ENCODE results near the gene FIBP.

Gene FIBP

DNA sequence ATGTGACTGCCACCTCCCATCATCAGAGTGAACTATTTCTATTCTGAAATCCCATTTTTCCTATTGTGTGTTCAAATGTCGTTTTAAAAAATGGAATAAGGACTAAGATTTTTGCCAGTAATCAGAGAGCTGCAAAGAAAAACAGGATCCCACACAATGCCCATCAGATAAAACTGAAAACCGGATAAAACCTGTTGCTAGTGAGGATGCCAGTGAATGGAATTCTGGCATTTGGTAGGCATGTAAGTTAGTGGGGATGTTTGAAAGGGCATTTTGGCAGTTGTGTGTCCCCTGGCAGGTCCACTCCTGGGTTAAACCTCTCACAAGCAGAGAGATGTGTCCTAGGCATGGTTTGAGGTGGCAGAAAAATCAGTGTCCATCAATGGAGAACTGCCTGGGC, 37.1 kb upstream of the FIBP start:
- no peak overlapping the region for H3K27ac ChIP-seq
- TF ChIP-seq CTCF (IDR thresholded peaks at IDR 0.05) (no peak), ZFX (IDR thresholded peaks at IDR 0.05; ENCODE audit: borderline replicate concordance) (no peak)

DNA sequence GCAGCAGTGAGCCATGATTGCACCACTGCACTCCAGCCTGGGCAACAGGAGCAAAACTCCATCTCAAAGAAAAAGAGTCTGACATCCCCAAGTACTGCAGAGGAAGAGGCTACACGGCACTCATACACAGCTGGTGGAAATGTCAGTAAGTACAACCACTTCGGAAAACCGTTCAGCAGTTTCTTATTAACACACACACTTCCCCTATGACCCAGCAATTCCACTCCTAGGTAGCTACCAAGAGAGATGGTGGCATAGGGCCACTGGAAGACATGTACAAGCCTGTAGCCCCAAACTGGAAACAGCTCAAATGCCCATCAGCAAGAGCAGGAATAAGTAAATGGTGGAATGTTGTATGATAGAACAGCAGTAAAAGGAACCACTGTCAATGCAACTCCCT, 34.3 kb upstream of the FIBP start:
- no peak for TF ChIP-seq CTCF (IDR thresholded peaks at IDR 0.05)
- TF ChIP-seq ZFX (IDR thresholded peaks at IDR 0.05; ENCODE audit: borderline replicate concordance), result no peak
- H3K27ac ChIP-seq, result no peak overlapping the region

DNA sequence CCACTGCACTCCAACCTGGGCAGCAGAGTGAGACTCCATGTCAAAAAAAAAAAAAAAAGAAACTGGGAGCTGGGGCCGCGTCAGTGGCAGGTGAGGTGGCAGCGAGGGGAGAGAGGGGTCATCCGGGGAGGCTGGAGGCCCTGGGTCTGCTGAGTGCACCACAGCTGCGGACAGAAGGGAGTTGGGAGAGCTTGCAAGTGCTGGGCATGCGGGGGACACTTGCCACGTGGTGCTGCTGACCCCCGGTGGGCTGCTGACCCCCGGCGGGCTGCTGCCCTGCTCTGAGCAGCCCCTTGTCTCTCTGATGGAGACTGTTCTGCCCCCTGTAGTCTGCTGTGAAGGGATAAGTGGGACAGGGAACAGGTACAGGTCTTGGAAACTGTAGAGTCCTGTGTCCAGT, 33.6 kb upstream of the FIBP start:
- no peak overlapping the region for H3K27ac ChIP-seq
- no peak for TF ChIP-seq ZFX (IDR thresholded peaks at IDR 0.05; ENCODE audit: borderline replicate concordance)
- no peak for TF ChIP-seq CTCF (IDR thresholded peaks at IDR 0.05)

DNA sequence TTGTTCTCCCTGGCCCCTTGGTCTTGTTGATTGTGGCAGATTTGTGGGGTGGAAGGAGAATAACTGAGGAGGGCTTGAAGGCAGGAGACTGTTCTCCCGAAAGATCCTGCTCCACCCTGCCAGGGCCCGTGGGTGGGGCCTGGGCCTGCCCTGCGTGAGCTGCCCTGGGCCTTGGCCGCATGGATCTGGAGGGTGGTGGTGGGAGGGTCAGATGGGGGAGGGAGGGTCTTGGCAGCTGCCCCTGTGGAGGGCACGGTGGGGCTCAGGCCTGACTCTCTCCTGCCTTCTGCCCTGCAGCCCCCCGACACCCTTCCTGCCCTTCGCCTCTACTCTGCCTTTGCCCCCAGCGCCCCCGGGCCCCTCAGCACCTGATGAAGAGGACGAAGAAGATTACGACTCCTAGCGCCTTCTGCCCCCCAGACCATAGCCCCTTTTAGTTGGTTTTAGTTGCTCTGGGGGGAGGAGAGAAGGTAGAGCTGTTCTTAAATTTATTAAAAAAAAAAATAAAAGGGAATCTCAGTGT, 32.8 kb upstream of the FIBP start:
- no peak overlapping the region for H3K27ac ChIP-seq
- TF ChIP-seq CTCF (IDR thresholded peaks at IDR 0.05) (no peak), ZFX (IDR thresholded peaks at IDR 0.05; ENCODE audit: borderline replicate concordance) (no peak)

DNA sequence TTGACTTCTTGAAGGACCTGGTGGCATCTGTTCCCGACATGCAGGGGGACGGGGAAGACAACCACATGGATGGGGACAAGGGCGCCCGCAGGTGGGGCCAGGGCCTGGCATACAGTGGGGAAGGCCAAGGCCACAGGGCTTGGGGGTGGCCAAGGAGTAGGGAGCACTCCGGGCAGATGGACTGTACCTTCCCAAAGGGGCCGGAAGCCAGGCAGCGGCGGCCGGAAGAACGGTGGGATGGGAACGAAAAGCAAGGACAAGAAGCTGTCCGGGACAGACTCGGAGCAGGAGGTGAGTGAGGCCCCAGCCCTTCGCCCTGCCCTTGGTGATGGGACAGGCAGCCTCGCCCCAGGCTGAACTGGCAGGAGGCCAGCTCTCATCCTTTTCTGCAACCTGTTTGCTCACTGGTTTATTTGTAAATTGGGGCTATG, 32.1 kb upstream of the FIBP start:
- TF ChIP-seq CTCF (IDR thresholded peaks at IDR 0.05), result no peak
- TF ChIP-seq ZFX (IDR thresholded peaks at IDR 0.05; ENCODE audit: borderline replicate concordance), result no peak
- peak overlapping the region; percentile 83 for H3K27ac ChIP-seq

DNA sequence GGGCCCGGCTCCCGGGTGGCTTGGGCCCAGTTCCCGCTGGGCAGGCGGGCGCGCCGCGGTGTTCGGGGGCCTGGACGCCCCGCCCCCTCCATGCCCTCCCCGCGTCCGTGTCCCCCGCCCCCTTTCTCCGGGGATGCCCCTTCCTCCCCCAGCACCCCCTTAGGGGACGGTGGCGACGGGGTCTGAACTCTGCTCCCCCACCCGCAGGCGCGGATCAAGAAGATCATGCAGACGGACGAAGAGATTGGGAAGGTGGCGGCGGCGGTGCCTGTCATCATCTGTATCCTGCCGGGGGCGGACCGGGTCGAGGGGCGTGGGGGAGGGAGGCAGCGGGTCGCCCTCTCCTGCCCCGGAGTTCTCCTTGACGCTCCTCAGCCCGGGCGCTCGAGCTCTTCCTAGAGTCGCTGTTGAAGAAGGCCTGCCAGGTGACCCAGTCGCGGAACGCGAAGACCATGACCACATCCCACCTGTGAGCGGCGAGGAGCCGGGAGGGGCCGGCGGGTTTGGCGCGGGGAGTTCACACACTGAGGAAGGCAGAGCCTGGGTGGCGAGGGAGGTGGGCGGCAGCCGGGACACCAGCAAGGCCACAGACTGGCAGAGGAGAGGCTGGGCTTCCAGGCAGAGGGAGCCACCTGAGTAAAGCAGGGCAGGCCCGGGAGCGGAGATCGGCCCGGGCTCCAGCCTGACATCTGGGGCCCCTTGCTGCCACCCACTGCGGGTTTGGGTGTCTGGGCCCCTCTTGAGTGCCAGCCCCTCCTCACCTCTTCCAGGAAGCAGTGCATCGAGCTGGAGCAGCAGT, 31.5 kb upstream of the FIBP start:
- TF ChIP-seq ZFX (IDR thresholded peaks at IDR 0.05; ENCODE audit: borderline replicate concordance), result no peak
- no peak for TF ChIP-seq CTCF (IDR thresholded peaks at IDR 0.05)
- H3K27ac ChIP-seq, result peak overlapping the region; percentile 83

DNA sequence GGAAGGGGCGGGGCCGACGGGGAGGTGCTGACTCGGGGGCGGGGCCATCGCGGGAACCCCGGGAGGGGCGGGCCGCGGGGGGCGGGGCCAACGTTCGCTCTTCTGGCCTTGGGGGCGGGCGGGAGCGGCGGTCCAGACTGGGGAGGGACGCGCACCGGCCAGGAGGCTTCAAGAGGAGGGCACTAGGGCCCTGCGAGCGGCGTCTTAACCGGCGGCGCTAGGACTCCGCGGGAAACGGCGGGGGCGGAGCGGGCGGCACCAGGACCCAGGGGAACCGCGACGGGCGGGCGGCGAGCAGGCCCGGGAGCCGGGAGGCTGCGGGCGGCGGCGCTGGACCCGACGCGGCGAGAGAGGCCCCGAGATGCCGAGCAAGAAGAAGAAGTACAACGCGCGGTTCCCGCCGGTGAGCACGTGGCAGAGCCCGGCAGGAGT, 30.9 kb upstream of the FIBP start, which contains the start of gene DRAP1:
Gene DRAP1 (plus strand): TSS at position 286 of the 432 bp plus-strand sequence. CDS start 76 bp downstream, at position 362.
- TF ChIP-seq ZFX (IDR thresholded peaks at IDR 0.05; ENCODE audit: borderline replicate concordance) (no peak), CTCF (IDR thresholded peaks at IDR 0.05) (no peak)
- peak within 1 kb of the TSS; percentile 83 for H3K27ac ChIP-seq
